Measurements from ENCODE around the gene SEPTIN12. TPM values are rescaled to one million over a fixed set of nuclear protein-coding genes. Genes with fewer than 3 reads are reported as not detected.

SEPTIN12 gene
- total and polyA plus RNA-seq, 4 donors: not detected

GRCh38 chr16:4765511-4766474 is 22.4 kb downstream of the SEPTIN12 start:
- no peak for ATAC-seq (ENCODE audit: insufficient read depth, low FRiP score)
- Histone ChIP-seq H3K9ac (ENCODE audit: insufficient read depth in 1 of 2, low read length in 2 of 2) (peak overlapping the region; percentile 79 to 83), H3K36me3 (ENCODE audit: control insufficient read depth in 4 of 4, insufficient read depth in 4 of 4, low read length in 4 of 4) (peaks cover 0 to 27% (median 13%) of the 10 kb centered on the region in 4 donors), H3K4me3 (peak overlapping the region; percentile 99), H3K27ac (ENCODE audit: low read depth in 1 of 2, low read length in 1 of 2) (peak overlapping the region in 1 of 2 donors; percentile 21), H3K4me1 (ENCODE audit: control insufficient read depth in 5 of 5, insufficient read depth in 5 of 5, low read length in 5 of 5) (peaks cover 0 to 20% (median 4%) of the 10 kb centered on the region in 5 donors), H3K27me3 (ENCODE audit: control insufficient read depth in 3 of 3, insufficient read depth in 3 of 3, low read length in 2 of 3) (no peaks in the 10 kb centered on the region), H3K9me3 (ENCODE audit: control insufficient read depth in 4 of 4, insufficient read depth in 3 of 4, low read length in 3 of 4) (no peaks in the 10 kb centered on the region)
- 75 to 80% methylated on average over 26 of the region's 26 CpGs for WGBS, 2 donors
- no peak for TF ChIP-seq CTCF (IDR thresholded peaks at IDR 0.05; ENCODE audit: control extremely low read depth, extremely low read depth)
- DNase-seq: no peak

GRCh38 chr16:4763791-4764190 is 24.4 kb downstream of the SEPTIN12 start:
- no peak for ATAC-seq (ENCODE audit: insufficient read depth, low FRiP score)
- Histone ChIP-seq H3K9me3 (ENCODE audit: control insufficient read depth in 4 of 4, insufficient read depth in 3 of 4, low read length in 3 of 4) (no peaks in the 10 kb centered on the region), H3K4me1 (ENCODE audit: control insufficient read depth in 5 of 5, insufficient read depth in 5 of 5, low read length in 5 of 5) (peaks cover 0 to 20% (median 4%) of the 10 kb centered on the region in 5 donors), H3K4me3 (no peak overlapping the region), H3K36me3 (ENCODE audit: control insufficient read depth in 4 of 4, insufficient read depth in 4 of 4, low read length in 4 of 4) (peaks cover 4 to 44% (median 24%) of the 10 kb centered on the region in 4 donors), H3K27ac (ENCODE audit: low read depth in 1 of 2, low read length in 1 of 2) (no peak overlapping the region), H3K9ac (ENCODE audit: insufficient read depth in 1 of 2, low read length in 2 of 2) (no peak overlapping the region), H3K27me3 (ENCODE audit: control insufficient read depth in 3 of 3, insufficient read depth in 3 of 3, low read length in 2 of 3) (no peaks in the 10 kb centered on the region)
- no peak for TF ChIP-seq CTCF (IDR thresholded peaks at IDR 0.05; ENCODE audit: control extremely low read depth, extremely low read depth)
- 91 to 96% methylated on average over 7 of the region's 7 CpGs for WGBS, 2 donors
- DNase-seq: no peak

GRCh38 chr16:4762205-4762604 is 25.9 kb downstream of the SEPTIN12 start:
- Histone ChIP-seq H3K27ac (ENCODE audit: low read depth in 1 of 2, low read length in 1 of 2) (no peak overlapping the region), H3K9ac (ENCODE audit: insufficient read depth in 1 of 2, low read length in 2 of 2) (no peak overlapping the region), H3K4me1 (ENCODE audit: control insufficient read depth in 5 of 5, insufficient read depth in 5 of 5, low read length in 5 of 5) (peaks cover 0 to 13% (median 4%) of the 10 kb centered on the region in 5 donors), H3K9me3 (ENCODE audit: control insufficient read depth in 4 of 4, insufficient read depth in 3 of 4, low read length in 3 of 4) (no peaks in the 10 kb centered on the region), H3K27me3 (ENCODE audit: control insufficient read depth in 3 of 3, insufficient read depth in 3 of 3, low read length in 2 of 3) (no peaks in the 10 kb centered on the region), H3K4me3 (no peak overlapping the region), H3K36me3 (ENCODE audit: control insufficient read depth in 4 of 4, insufficient read depth in 4 of 4, low read length in 4 of 4) (peaks cover 11 to 55% (median 28%) of the 10 kb centered on the region in 4 donors)
- 94 to 96% methylated on average over 9 of the region's 9 CpGs for WGBS, 2 donors
- ATAC-seq (ENCODE audit: insufficient read depth, low FRiP score) (no peak), DNase-seq (no peak)
- no peak for TF ChIP-seq CTCF (IDR thresholded peaks at IDR 0.05; ENCODE audit: control extremely low read depth, extremely low read depth)

Measured in lung (tissue), 12 donors.